HAP-1 (cell line): Measurements from ENCODE around the gene NID2.

Experiments
- DNase-seq, 2 experiments: peaks; one replicate each; pipeline ENCODE4 v3.0.0-alpha.2; 2016 to 2020; ENCODE audit warnings: low spot score in 2 of 2
- H3K27me3 ChIP-seq: fragments of 250-450 bp; sonication (Bioruptor Pico); 2 replicates; pipeline ENCODE4 v1.5.1; 2020; ENCODE audit warnings: low read depth, mild to moderate bottlenecking, moderate library complexity
- H3K36me3 ChIP-seq: fragments of 250-450 bp; sonication (Bioruptor Pico); replicated peaks from 2 replicates; pipeline ENCODE4 v1.5.1; 2020; ENCODE audit warnings: mild to moderate bottlenecking
- H3K4me1 ChIP-seq: fragments of 250-450 bp; sonication (Bioruptor Pico); 2 replicates; pipeline ENCODE4 v1.5.1; 2020; ENCODE audit warnings: mild to moderate bottlenecking
- H3K4me3 ChIP-seq: fragments of 250-450 bp; sonication (Bioruptor Pico); 2 replicates; pipeline ENCODE4 v1.5.1; 2020; ENCODE audit warnings: mild to moderate bottlenecking, moderate library complexity
- H3K9me3 ChIP-seq: fragments of 250-450 bp; sonication (Bioruptor Pico); 2 replicates; pipeline ENCODE4 v1.5.1; 2020; ENCODE audit warnings: mild to moderate bottlenecking, moderate library complexity
- in situ Hi-C: fragments of 300-500 bp; cut with MboI; formaldehyde crosslinking; loops from 3 replicates; pipeline ENCODE4 v1.14.3; 2020; ENCODE audit warnings: low sequenced_read_pairs, inconsistent platforms, mixed read lengths

Gene NID2, protein sequence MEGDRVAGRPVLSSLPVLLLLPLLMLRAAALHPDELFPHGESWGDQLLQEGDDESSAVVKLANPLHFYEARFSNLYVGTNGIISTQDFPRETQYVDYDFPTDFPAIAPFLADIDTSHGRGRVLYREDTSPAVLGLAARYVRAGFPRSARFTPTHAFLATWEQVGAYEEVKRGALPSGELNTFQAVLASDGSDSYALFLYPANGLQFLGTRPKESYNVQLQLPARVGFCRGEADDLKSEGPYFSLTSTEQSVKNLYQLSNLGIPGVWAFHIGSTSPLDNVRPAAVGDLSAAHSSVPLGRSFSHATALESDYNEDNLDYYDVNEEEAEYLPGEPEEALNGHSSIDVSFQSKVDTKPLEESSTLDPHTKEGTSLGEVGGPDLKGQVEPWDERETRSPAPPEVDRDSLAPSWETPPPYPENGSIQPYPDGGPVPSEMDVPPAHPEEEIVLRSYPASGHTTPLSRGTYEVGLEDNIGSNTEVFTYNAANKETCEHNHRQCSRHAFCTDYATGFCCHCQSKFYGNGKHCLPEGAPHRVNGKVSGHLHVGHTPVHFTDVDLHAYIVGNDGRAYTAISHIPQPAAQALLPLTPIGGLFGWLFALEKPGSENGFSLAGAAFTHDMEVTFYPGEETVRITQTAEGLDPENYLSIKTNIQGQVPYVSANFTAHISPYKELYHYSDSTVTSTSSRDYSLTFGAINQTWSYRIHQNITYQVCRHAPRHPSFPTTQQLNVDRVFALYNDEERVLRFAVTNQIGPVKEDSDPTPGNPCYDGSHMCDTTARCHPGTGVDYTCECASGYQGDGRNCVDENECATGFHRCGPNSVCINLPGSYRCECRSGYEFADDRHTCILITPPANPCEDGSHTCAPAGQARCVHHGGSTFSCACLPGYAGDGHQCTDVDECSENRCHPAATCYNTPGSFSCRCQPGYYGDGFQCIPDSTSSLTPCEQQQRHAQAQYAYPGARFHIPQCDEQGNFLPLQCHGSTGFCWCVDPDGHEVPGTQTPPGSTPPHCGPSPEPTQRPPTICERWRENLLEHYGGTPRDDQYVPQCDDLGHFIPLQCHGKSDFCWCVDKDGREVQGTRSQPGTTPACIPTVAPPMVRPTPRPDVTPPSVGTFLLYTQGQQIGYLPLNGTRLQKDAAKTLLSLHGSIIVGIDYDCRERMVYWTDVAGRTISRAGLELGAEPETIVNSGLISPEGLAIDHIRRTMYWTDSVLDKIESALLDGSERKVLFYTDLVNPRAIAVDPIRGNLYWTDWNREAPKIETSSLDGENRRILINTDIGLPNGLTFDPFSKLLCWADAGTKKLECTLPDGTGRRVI (N-terminal part only)

GRCh38 chr14:52068615-52069306, at the start of gene NID2:
Gene NID2, minus strand, starts transcription at chr14:52069059. Its CDS starts 65 bp downstream, at chr14:52068994.
- Histone ChIP-seq H3K4me1 (peaks cover 3% of the 10 kb centered on the region), H3K9me3 (no peaks in the 10 kb centered on the region), H3K36me3 (no peaks in the 10 kb centered on the region), H3K27me3 (peaks cover 3% of the 10 kb centered on the region; the same call in 1 of the 2 replicates), H3K4me3 (peak within 1 kb of the TSS; percentile 56)
- in situ Hi-C loops: no loop called here
- peak; percentile 86 to 93 for DNase-seq

- DNase-seq: no peak
- H3K4me1 ChIP-seq: no peaks in the 10 kb centered on the region
- H3K4me3 ChIP-seq: no peak overlapping the region
- H3K9me3 ChIP-seq: no peaks in the 10 kb centered on the region
- H3K27me3 ChIP-seq: no peaks in the 10 kb centered on the region
- no peaks in the 10 kb centered on the region for H3K36me3 ChIP-seq
- in situ Hi-C loops: no loop called here
These were observed 48.4 kb upstream of the NID2 start for GRCh38 chr14:52117111-52117832.

GRCh38 chr14:52115286-52115685, 46.4 kb upstream of the NID2 start:
- in situ Hi-C loops: no loop called here
- Histone ChIP-seq H3K4me1 (no peaks in the 10 kb centered on the region), H3K36me3 (no peaks in the 10 kb centered on the region), H3K4me3 (no peak overlapping the region), H3K9me3 (no peaks in the 10 kb centered on the region), H3K27me3 (no peaks in the 10 kb centered on the region)
- no peak for DNase-seq

DNA sequence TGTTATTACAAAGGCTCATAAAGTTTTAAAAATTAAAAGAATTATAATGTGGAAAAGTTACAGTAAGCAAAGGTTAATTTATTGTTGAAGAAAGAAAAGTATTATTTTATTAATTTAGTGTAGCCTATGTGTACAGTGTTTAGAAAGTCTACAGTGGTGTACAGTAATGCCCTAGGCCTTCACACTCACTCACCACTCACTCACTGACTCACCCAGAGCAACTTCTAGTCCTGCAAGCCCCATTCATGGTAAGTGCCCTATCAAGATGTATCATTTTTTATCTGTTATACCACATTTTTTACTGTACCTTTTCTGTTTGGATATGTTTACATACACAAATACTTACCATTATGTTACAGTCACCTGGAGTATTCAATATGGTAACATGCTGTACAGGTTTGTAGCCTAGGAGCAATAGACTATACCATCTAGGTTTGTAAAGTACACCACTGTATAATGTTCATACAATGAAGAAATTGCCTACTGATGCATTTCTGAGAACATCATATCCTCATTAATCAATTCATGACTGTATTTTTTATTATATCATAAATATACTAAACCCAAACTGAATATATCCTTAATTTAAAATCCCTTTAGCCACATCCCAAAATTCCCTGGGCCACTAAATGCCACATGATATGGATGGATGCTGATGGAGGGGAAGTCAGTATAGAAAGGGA, 43.6 kb upstream of the NID2 start:
- Histone ChIP-seq H3K4me3 (no peak overlapping the region), H3K9me3 (no peaks in the 10 kb centered on the region), H3K4me1 (no peaks in the 10 kb centered on the region), H3K27me3 (no peaks in the 10 kb centered on the region), H3K36me3 (no peaks in the 10 kb centered on the region)
- in situ Hi-C loops: no loop called here
- no peak for DNase-seq

DNA sequence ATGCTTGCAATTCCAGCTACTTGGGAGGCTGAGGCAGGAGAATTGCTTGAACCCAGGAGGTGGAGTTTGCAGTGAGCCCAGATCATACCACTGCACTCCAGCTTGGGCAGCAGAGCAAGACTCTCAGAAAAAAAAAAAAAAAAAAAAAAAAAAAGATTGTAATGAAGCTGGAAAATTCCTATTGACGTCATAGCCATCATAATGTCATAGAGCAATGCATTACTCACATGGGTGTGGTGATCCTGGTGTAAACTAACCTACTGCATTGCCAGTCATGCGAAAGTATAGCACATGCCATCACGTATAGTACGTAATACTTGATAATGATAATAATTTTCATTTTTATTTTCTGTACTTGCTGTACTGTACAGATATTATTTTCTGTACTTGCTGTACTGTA, 42.7 kb upstream of the NID2 start:
- no peaks in the 10 kb centered on the region for H3K4me1 ChIP-seq
- no peak overlapping the region for H3K4me3 ChIP-seq
- no peaks in the 10 kb centered on the region for H3K36me3 ChIP-seq
- DNase-seq: no peak
- no peaks in the 10 kb centered on the region for H3K27me3 ChIP-seq
- no peaks in the 10 kb centered on the region for H3K9me3 ChIP-seq
- in situ Hi-C loops: no loop called here

DNA sequence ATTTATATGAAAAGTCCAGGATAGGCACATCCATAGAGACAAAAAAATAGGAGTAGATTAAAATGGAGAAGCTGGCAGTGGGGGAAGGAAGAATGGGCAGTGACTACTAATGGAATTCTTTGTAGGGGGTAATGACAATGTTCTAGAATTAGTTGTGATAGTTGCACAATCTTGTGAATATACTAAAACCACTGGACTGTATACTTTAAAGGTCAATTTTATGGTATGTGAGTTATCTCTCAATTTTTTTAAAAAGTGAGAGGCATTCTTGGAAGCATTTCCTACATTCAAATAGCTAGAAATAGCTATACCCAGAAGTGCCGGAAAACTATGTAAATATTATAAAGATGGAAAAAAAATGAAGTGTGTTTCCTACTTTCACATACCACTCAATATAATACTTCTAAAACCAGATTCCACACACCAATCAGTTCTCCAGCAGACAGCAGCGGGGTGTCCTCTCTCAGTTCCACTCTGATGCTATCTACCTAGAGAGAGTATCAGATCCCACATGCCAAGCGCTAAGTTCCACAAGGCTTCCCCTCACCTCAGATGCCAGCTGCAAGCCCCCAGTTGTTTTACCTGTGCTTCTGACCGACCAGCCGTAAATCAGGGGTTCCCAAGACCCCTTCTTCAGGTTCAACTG, 41.7 kb upstream of the NID2 start:
- no peak overlapping the region for H3K4me3 ChIP-seq
- in situ Hi-C loops: no loop called here
- H3K9me3 ChIP-seq: no peaks in the 10 kb centered on the region
- H3K4me1 ChIP-seq: no peaks in the 10 kb centered on the region
- no peak for DNase-seq
- H3K36me3 ChIP-seq: no peaks in the 10 kb centered on the region
- H3K27me3 ChIP-seq: no peaks in the 10 kb centered on the region

- Histone ChIP-seq H3K27me3 (no peaks in the 10 kb centered on the region), H3K4me1 (no peaks in the 10 kb centered on the region), H3K9me3 (no peaks in the 10 kb centered on the region), H3K36me3 (no peaks in the 10 kb centered on the region), H3K4me3 (no peak overlapping the region)
- no peak for DNase-seq
- in situ Hi-C loops: no loop called here
These were observed 40.0 kb upstream of the NID2 start for GRCh38 chr14:52108823-52109222.

DNA sequence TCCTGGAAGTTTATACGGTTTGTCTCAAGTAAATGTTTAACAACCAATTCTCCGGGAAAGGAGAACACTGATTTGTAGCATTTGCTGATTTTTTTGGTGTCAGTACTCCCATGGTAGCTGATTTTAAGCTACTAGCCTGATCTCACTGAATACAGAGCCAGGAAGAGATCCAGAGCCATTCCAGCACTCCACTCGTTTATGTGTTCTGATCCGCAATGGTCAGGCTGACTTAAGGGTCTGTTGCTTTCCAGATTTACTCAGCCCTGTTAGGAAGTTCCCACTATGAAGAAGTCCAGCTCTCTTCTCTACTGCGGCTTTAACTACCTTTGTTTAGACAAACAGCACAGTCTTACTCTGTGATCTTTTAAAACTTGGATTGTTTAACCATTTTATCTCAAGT, 38.0 kb upstream of the NID2 start:
- no peaks in the 10 kb centered on the region for H3K4me1 ChIP-seq
- no peaks in the 10 kb centered on the region for H3K27me3 ChIP-seq
- no peaks in the 10 kb centered on the region for H3K36me3 ChIP-seq
- in situ Hi-C loops: no loop called here
- no peak for DNase-seq
- no peak overlapping the region for H3K4me3 ChIP-seq
- no peaks in the 10 kb centered on the region for H3K9me3 ChIP-seq

- no peak for DNase-seq
- Histone ChIP-seq H3K27me3 (no peaks in the 10 kb centered on the region), H3K4me3 (no peak overlapping the region), H3K36me3 (no peaks in the 10 kb centered on the region), H3K4me1 (no peaks in the 10 kb centered on the region), H3K9me3 (no peaks in the 10 kb centered on the region)
- in situ Hi-C loops: no loop called here
These were observed 34.6 kb upstream of the NID2 start for GRCh38 chr14:52103416-52103815.

DNA sequence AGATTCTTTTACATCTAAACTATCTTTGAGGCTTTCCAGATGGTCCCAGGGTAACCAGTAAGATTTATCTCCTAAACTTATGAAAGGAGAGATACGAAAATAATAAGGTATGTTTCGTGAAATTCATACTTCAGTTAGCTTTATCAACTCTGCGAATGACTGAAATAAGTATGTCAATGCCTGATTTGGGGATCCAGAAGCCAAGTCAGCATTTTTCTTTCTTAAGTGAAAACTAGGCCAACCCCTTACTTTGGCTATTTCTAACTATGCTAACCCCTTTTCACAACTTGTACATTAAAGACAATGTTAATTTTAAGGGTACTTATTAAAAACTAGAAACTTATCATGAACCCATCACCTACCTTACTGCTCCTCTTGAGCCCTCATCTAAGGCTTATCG, 26.9 kb upstream of the NID2 start:
- in situ Hi-C loops: no loop called here
- Histone ChIP-seq H3K4me1 (no peaks in the 10 kb centered on the region), H3K9me3 (no peaks in the 10 kb centered on the region), H3K4me3 (no peak overlapping the region), H3K36me3 (no peaks in the 10 kb centered on the region), H3K27me3 (no peaks in the 10 kb centered on the region)
- DNase-seq: no peak

DNA sequence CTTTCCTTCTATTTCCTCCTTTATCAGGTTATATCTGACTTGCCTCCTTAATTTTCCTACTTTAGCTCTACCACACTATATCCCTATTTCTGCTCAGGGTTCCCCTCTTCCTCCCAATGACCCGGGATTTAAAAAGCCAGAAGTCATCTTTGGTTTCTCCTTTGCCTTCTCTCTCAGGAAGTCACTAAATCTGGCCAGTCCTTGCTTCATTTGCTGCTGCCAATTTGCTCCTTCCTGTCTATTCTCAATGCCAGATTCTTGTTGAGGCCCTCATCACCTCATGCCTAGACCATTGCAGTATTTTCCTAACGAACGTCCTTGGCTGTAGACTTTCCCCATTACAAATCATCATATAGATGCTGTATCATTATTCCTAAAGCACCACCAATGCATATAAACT, 26.5 kb upstream of the NID2 start:
- DNase-seq: no peak
- H3K27me3 ChIP-seq: no peaks in the 10 kb centered on the region
- no peaks in the 10 kb centered on the region for H3K36me3 ChIP-seq
- no peaks in the 10 kb centered on the region for H3K9me3 ChIP-seq
- H3K4me1 ChIP-seq: no peaks in the 10 kb centered on the region
- in situ Hi-C loops: no loop called here
- H3K4me3 ChIP-seq: no peak overlapping the region
